WTC11 (cell line): ENCODE measurements around the gene UQCRQ.

Source experiments
- CTCF ChIP-seq: fragments of 200-600 bp; IDR thresholded peaks from 2 replicates; pipeline ENCODE4 v1.8.0; 2022; ENCODE audit warnings: antibody characterized with exemption
- GABPB1 ChIP-seq: sonication (generic); formaldehyde crosslinking; IDR thresholded peaks from 2 replicates; pipeline ENCODE4 v1.8.1; 2023; ENCODE audit warnings: mild to moderate bottlenecking, missing genetic modification reagents
- JUN ChIP-seq: sonication (generic); formaldehyde crosslinking; IDR thresholded peaks from 2 replicates; pipeline ENCODE4 v1.8.0; 2023; ENCODE audit warnings: mild to moderate bottlenecking, missing genetic modification reagents
- NFATC4 ChIP-seq: fragments of 250-450 bp; sonication (Bioruptor Pico); IDR thresholded peaks from 2 replicates; pipeline ENCODE4 v1.9.0; 2021; ENCODE audit warnings: mild to moderate bottlenecking
- ZNF263 ChIP-seq: sonication (generic); formaldehyde crosslinking; IDR thresholded peaks from 2 replicates; pipeline ENCODE4 v1.8.1; 2022; ENCODE audit warnings: low read depth, mild to moderate bottlenecking, moderate library complexity, missing genetic modification reagents
- ZNF423 ChIP-seq: fragments of 250-450 bp; sonication (Bioruptor Pico); IDR thresholded peaks from 2 replicates; pipeline ENCODE4 v2.1.2; 2022; ENCODE audit warnings: mild to moderate bottlenecking, moderate library complexity

- no peak for TF ChIP-seq ZNF423
- TF ChIP-seq ZNF263 (CRISPR knock-in tag) = no peak
- no peak for TF ChIP-seq JUN
- TF ChIP-seq NFATC4 (CRISPR knock-in tag) = no peak
- no peak for TF ChIP-seq CTCF
- TF ChIP-seq GABPB1 = no peak
Observed at GRCh38 chr5:132886064-132886823, 19.8 kb downstream of the UQCRQ start.
